HG02852 (cell line): ENCODE data around the gene C15orf39.
"Not testable (repeated sequence)": the region's sequence is repeated elsewhere in the genome, so short reads cannot be mapped to it uniquely, and the experiment has no call there.

Experiments used
- ATAC-seq: cut with Tn5 transposase; IDR thresholded peaks from one replicate; pipeline ENCODE4 v1.9.1; 2021; ENCODE audit warnings: mild to moderate bottlenecking, moderate library complexity; ENCODE audit not compliant: unreplicated experiment

C15orf39 gene

DNA sequence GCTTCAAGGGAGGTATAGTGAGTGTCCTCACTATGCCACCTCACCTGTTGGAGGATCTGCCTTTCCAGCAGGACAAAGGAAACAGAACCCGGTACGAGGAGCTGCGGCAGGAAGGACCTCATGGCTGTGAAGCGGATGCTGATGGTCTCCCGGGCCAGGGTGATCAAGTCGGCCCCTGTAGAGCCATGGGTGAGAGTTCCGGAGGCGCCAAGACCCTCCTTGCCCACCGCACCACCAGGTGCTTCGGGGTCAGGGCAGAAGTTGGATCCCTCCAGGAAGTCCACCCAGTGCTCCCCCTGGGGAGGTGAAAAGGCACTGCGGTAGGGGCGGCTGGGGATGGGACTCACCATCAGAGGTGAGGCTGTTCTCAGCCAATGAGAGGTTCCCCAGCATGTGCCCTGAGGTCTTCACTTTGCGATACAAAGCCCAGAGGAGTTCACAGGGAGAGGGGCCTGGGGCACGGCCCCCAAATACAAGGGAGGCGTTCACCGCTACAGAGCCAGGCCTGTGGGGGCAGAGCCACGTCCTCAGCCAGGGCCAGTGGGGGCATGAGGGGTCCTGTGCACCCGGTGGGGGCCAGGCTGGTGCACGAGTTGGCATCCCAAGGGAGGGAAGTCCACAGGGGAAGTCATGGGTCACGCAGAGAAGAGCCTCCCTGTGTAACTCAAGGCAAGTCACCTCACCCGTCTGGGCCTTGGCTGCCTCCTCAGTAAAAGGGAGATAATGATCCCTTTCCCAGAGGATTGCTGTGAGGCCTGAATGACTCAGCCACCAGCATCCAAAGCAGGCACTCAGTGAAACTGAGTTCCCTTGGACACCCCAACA lies 27.7 kb downstream of the C15orf39 start:
- no peak for ATAC-seq

DNA sequence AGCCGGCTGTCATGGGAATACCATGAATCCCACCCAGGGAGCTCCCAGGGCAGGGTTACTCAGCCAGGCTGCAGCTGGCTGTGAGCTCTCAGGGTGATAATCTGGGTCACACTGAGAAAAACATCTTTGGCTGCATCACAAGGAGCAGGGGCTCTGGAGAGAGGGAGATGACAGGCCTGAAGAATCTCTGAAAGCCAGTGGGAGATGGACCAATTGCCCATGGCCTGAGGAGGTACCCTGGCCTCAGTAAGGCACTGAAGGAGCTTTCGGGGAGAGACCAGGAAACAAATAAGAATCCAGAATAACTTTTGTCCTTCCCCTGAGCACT lies 28.3 kb downstream of the C15orf39 start:
- no peak for ATAC-seq

- no peak for ATAC-seq
Observed at GRCh38 chr15:75230551-75231371, 29.1 kb downstream of the C15orf39 start.

DNA sequence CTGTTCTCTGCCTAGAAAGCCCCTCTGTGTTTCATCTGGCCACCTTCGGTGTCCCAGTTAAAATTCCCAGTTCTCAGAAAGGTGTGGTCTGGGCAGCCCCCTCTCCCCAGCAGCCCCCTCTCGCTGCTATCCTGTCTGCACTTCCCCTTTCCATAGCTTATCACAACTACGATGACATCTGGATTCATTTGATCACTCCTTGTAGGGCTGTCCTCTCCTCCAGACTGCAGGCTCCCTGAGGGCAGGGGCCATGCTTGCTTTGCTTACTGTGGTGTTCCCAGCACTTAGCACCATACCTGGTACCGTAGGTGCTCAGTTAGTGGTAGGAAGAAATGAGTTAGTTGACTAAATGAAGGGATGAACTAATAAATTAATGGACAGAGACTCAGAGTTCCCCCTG lies 30.2 kb downstream of the C15orf39 start:
- no peak for ATAC-seq

GRCh38 chr15:75232252-75232813 lies 30.7 kb downstream of the C15orf39 start:
- ATAC-seq: no peak

DNA sequence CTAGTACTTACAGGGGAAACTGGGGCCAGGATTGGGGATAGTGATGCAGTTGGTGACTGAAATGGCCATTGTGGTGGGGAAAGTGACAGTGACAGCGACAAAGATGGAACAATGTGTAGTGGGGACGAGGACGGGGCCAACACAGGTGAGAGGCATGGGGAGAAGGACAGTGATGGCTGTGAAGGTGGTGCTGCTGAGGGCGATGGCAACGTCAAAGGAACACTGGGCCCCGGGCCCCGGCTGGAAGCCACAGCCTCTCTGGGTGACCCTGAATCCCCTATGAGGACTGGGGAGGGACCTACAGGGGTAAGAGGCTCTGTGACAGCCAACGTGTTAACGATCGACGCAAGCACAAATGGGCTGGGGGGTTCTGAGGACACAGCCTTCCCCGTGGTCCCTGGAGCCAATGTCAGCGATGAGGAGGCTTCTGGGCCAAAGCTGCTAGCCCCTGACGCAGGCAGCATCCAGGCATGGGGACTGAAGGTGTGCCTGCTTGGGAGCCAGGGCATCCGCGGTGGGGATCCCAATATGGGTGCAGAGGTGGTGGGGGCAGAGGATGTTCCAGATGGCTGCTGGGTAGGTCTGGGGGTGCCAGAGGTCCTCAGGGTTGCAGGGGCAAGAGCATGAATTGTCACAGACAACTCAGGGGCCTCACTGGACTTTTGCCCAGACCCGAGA lies 31.3 kb downstream of the C15orf39 start:
- no peak for ATAC-seq

DNA sequence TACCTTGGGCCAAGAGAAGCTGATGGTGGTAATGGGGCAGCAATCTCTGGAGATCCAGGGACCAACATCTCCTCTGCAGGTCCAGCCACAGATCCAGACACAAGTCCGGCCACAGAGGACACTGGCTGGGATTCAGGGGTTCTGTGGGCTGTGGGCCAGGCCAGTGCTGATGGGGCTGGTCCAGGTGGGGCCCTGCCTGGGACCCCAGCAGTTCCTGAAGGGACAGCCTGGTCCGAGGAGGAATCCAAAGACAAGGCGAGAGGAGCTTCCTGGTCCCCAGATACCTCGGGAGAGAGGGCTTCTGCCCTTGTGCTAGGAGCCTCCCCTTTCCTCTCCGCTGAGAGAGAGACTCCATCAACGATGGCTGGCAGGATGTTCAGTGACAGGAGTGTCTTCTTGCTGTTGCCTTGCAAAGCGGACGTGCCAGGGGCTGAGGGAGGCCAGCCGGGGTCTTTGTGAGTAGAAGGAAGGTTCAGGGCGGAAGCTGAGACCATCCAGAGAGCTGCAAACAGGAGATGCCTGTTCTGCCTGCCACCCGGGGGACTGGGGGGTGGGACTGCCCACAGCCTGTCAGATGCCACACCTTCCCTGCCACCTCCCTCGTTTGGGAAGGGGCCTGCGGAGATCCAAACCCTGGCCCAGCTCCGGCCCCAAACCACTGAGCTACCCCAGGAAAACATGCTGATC lies 32.0 kb downstream of the C15orf39 start:
- no peak for ATAC-seq

- ATAC-seq: no peak
Observed at GRCh38 chr15:75234191-75234810, 32.6 kb downstream of the C15orf39 start.

GRCh38 chr15:75235051-75235673 lies 33.5 kb downstream of the C15orf39 start:
- no peak for ATAC-seq

DNA sequence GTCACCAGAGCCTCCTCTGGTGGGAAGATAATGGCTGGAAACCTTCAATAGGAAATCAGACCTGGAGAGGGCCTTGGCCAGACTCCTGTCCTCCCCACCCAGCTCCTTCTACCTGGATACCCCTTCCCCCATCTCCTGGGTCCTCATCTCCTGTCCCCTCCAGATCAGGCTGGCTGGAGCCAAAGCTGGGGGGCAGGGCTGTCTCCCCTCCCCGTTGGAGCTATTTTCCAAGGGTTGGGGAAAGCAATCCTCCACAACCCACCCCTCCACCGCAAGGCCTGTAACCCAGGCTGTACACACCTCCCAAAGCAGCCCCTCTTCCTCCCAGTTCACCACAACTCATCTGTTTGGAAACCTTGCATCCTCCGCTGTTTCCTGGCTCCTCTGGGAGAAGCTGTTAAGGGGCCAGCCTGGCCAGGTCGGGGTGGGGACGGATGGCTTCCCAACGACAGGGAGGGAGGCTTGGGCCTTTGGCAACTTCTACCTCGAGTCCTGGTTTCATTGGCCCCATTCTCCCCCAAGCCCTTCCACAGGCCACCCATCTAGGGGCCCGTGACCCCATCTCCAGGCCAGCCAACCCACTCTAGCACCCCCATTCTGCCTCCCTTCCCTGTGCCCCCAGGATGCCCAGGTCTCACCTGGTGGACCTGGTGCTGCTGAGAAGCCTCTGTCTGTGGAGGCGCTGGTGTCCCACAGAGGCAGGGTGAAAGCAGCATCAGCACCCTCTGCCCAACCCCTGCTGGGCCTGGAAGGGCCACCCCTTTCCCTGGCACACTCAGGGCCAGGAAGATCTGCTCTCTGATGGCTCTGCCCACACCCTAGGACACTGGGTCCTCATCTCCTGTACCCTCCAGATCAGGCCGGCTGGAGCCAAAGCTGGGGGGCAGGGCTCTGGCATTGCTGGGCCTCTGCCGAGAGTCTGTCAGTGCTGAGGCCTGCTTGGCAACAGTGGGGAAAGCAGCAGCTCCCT lies 34.4 kb downstream of the C15orf39 start:
- no peak for ATAC-seq

DNA sequence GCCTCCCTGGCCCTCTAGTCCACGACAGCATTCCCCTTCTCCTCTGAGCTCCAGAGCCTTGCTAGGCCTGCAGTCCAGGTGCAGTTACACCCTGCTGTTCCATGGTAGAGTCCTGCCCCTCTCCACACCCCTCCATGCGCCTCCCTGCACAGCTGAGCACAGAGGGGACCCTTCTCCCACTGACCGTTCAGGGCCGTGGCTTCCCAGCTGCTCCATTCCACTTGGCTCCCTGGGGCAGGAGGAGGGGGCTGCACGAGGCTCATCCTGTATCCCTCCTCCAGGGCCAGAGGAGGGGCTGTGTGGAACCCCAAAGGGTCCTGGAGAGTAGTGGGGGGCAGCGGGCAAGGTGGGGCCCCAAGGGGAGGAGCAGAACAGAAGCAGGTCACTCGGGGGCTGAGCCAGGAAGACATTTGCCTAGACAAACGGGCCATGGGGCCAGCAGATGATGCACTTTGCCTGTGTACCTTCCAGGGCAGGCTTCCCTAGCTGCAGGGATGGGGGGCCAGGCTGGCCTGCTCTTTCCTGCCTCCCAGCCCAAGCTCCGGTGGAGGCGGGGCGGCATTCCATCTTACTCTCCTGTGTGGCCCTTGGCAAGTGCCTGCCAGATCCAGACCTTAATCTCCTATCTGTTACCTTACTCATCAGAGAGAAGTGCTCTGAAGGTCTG lies 35.8 kb downstream of the C15orf39 start:
- ATAC-seq: no peak

- no peak for ATAC-seq
Observed at GRCh38 chr15:75238150-75238549, 36.5 kb downstream of the C15orf39 start.

GRCh38 chr15:75245741-75246140 lies 44.1 kb downstream of the C15orf39 start:
- not testable (repeated sequence) for ATAC-seq

DNA sequence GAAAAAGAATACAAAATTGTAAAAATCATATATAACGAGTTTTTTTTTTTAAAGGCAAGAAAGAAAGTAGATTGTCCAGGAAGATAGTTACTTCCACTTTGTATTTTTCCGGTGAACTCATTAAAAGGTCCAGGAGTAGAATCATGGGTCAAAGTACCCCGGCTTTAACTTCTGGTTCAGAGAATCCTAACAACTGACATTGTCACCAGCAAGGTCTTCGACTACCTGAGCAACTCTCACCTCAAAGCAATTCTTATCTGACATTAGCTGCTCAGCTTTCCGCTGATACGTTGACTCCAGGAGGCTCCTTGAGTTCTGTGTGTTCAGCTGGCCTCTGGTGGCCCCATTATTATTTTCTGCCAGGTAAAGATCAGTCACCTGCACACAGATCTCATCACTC lies 47.3 kb downstream of the C15orf39 start:
- not testable (repeated sequence) for ATAC-seq

DNA sequence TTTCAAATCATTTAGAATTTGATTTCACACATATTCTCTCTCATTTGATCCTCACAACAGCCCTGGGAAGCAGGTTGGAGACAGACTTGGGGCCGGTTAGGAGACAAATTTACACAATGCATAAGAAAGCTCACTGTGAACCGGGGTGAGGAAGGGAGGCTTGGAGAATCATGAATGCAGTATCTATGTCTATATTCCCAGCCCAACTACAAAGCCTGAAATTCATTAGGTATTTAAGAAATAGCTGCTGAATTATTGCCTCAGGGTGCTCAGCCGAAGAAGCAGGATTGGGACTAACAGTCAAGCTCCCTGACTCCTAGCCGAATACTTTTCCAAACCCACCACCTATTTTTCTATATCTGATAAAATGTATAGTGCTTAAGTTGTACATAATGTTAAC lies 48.0 kb downstream of the C15orf39 start:
- no peak for ATAC-seq

GRCh38 chr15:75251343-75251742 lies 49.7 kb downstream of the C15orf39 start:
- not testable (repeated sequence) for ATAC-seq

- not testable (repeated sequence) for ATAC-seq
Observed at GRCh38 chr15:75252285-75252684, 50.6 kb downstream of the C15orf39 start.

DNA sequence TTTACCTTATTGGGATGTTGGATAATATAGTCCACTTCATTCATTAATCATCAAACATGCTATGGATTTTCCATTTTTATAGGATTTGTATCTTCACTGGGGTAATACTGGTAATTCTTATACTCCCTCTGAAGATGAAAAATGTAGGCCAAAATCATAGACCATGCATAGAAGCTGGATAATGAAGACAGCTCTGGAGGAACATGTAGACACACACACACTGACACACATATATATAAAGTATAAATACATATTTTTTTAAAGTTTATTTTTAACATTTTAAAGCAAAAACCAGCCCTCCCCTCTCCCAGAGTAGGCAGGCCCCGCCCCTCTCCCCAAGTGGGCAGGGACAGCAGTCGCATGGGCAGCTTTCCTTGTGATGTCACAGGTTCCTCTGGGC lies 56.4 kb downstream of the C15orf39 start, which contains the start of gene GOLGA6C:
GOLGA6C (plus strand) TSS at position 301 of the 400 bp plus-strand sequence. CDS start 265 bp downstream, outside the sequence.
- ATAC-seq: not testable (repeated sequence)
